IMR-90 (cell line): Measurements from ENCODE around the gene MAPK11. TPM values are rescaled to one million over a fixed set of nuclear protein-coding genes. Genes with fewer than 3 reads are reported as not detected.

ENCODE experiments used
- ATAC-seq: fragments of 200-7000 bp; cut with Tn5 transposase; 2 replicates; pipeline ENCODE4 v1.9.1; 2020; ENCODE audit warnings: low read depth, mild to moderate bottlenecking, moderate library complexity
- BruUV-seq: library from RNA; stranded (reverse); fragments of 400-500 nt; replicated peaks from 2 replicates; lab custom pipeline; 2021; lab: Mats Ljungman, UMichigan
- CTCF ChIA-PET: fragments of 300-600 bp; formaldehyde crosslinking; extraction: SDS; loops from one replicate; lab custom pipeline; 2021; ENCODE audit warnings: antibody characterized with exemption; lab: Yijun Ruan, JAX
- POLR2A ChIA-PET: fragments of 300-600 bp; sonication (Branson Sonifier 250); formaldehyde crosslinking; loops from one replicate; lab custom pipeline; 2022; ENCODE audit warnings: antibody characterized with exemption; ENCODE audit not compliant: unreplicated experiment; lab: Charles Lee
- DNase-seq: peaks from one replicate; pipeline ENCODE4 v3.0.0; 2013
- H2AFZ ChIP-seq: replicated peaks from 2 replicates; pipeline ENCODE3; 2013; ENCODE audit warnings: low read length, mild to moderate bottlenecking; ENCODE audit not compliant: poor library complexity
- H2AK5ac ChIP-seq: 2 replicates; pipeline ENCODE4 v1.6.1; 2013; ENCODE audit warnings: low read depth, low read length, inconsistent platforms
- H2AK9ac ChIP-seq: replicated peaks from 2 replicates; pipeline ENCODE3; 2013; ENCODE audit warnings: mild to moderate bottlenecking, low read depth, low read length, moderate library complexity; ENCODE audit not compliant: poor library complexity
- H2BK120ac ChIP-seq: 2 replicates; pipeline ENCODE4 v1.6.1; 2013; ENCODE audit warnings: low read depth, low read length, inconsistent platforms
- H2BK15ac ChIP-seq: 3 replicates; pipeline ENCODE4 v1.6.1; 2013; ENCODE audit warnings: low read depth, low read length, inconsistent platforms
- H2BK20ac ChIP-seq: 2 replicates; pipeline ENCODE4 v1.6.1; 2013; ENCODE audit warnings: low read depth, mild to moderate bottlenecking, inconsistent platforms, low read length, moderate library complexity
- H2BK5ac ChIP-seq: 2 replicates; pipeline ENCODE4 v1.6.1; 2013; ENCODE audit warnings: mild to moderate bottlenecking, low read depth, low read length, inconsistent platforms; ENCODE audit not compliant: poor library complexity, severe bottlenecking
- H3K14ac ChIP-seq: replicated peaks from 2 replicates; pipeline ENCODE4 v1.6.1; 2013; ENCODE audit warnings: low read depth, low read length, inconsistent platforms
- H3K18ac ChIP-seq: 2 replicates; pipeline ENCODE4 v1.6.1; 2013; ENCODE audit warnings: low read depth, low read length, control low read depth
- H3K23ac ChIP-seq: 2 replicates; pipeline ENCODE4 v1.6.1; 2013; ENCODE audit warnings: low read depth, low read length, inconsistent platforms
- H3K27ac ChIP-seq: 2 replicates; pipeline ENCODE4 v1.5.1; 2013; ENCODE audit warnings: mild to moderate bottlenecking, control low read depth, low read length; ENCODE audit not compliant: insufficient read depth
- H3K27me3 ChIP-seq: 2 replicates; pipeline ENCODE4 v1.6.1; 2013; ENCODE audit warnings: low read length; ENCODE audit not compliant: control insufficient read depth, insufficient read depth
- H3K36me3 ChIP-seq: 2 replicates; pipeline ENCODE4 v1.6.1; 2013; ENCODE audit warnings: low read length, mixed read lengths; ENCODE audit not compliant: control insufficient read depth, insufficient read depth
- H3K4ac ChIP-seq: 2 replicates; pipeline ENCODE4 v1.6.1; 2013; ENCODE audit warnings: low read depth, low read length, inconsistent platforms
- H3K4me1 ChIP-seq: 2 replicates; pipeline ENCODE4 v1.6.1; 2013; ENCODE audit warnings: low read length, mixed read lengths; ENCODE audit not compliant: control insufficient read depth, insufficient read depth
- H3K4me2 ChIP-seq: 2 replicates; pipeline ENCODE4 v1.6.1; 2013; ENCODE audit warnings: low read depth, mild to moderate bottlenecking, control low read depth, low read length, moderate library complexity
- H3K4me3 ChIP-seq: 2 replicates; pipeline ENCODE4 v1.5.1; 2013; ENCODE audit warnings: low read depth, mild to moderate bottlenecking, control low read depth, low read length, moderate library complexity; ENCODE audit not compliant: insufficient read depth
- H3K56ac ChIP-seq: 2 replicates; pipeline ENCODE4 v1.6.1; 2013; ENCODE audit warnings: low read length, inconsistent platforms; ENCODE audit not compliant: insufficient read depth; ENCODE audit errors: extremely low read depth
- H3K79me1 ChIP-seq, 2 experiments: 2 replicates each; pipeline ENCODE4 v1.6.1; 2013; ENCODE audit warnings: low read length in 2 of 2, inconsistent platforms in 1 of 2, low read depth in 1 of 2
- H3K9ac ChIP-seq: 2 replicates; pipeline ENCODE4 v1.6.1; 2013; ENCODE audit warnings: low read depth, low read length, control low read depth
- H3K9me1 ChIP-seq: 2 replicates; pipeline ENCODE4 v1.6.1; 2013; ENCODE audit warnings: low read length, inconsistent platforms; ENCODE audit not compliant: insufficient read depth
- H3K9me3 ChIP-seq: 2 replicates; pipeline ENCODE4 v1.6.1; 2013; ENCODE audit warnings: low read length; ENCODE audit not compliant: control insufficient read depth, insufficient read depth
- H4K20me1 ChIP-seq: 2 replicates; pipeline ENCODE4 v1.6.1; 2013; ENCODE audit warnings: low read length, inconsistent platforms; ENCODE audit not compliant: insufficient read depth
- H4K5ac ChIP-seq: 2 replicates; pipeline ENCODE4 v1.6.1; 2013; ENCODE audit warnings: mild to moderate bottlenecking, low read depth, low read length, control low read depth
- H4K8ac ChIP-seq, 2 experiments: 2 replicates each; pipeline ENCODE4 v1.6.1; 2013; ENCODE audit warnings: low read depth in 2 of 2, low read length in 2 of 2, control low read depth in 1 of 2, inconsistent platforms in 1 of 2
- H4K91ac ChIP-seq: 2 replicates; pipeline ENCODE4 v1.6.1; 2013; ENCODE audit warnings: low read depth, low read length, inconsistent platforms; ENCODE audit not compliant: insufficient read depth
- BHLHE40 ChIP-seq: fragments of 150-350 bp; IDR thresholded peaks from 2 replicates; pipeline ENCODE4 v1.6.1; 2016; ENCODE audit warnings: mild to moderate bottlenecking, low read depth, low read length
- CEBPB ChIP-seq: IDR thresholded peaks from 2 replicates; pipeline ENCODE4 v1.6.1; 2012; ENCODE audit warnings: low read depth, low read length, improper control_type of control experiment
- CTCF ChIP-seq: conservative IDR thresholded peaks from 2 replicates; pipeline ENCODE4 v1.5.1; 2012; ENCODE audit warnings: mild to moderate bottlenecking, low read depth, low read length, improper control_type of control experiment
- FOS ChIP-seq: fragments of 150-350 bp; IDR thresholded peaks from 2 replicates; pipeline ENCODE4 v1.6.1; 2016; ENCODE audit warnings: low read depth, low read length
- POLR2A ChIP-seq: IDR thresholded peaks from 2 replicates; pipeline ENCODE4 v1.6.1; 2012; ENCODE audit warnings: mild to moderate bottlenecking, low read depth, low read length
- RAD21 ChIP-seq: IDR thresholded peaks from 2 replicates; pipeline ENCODE4 v1.6.1; 2012; ENCODE audit warnings: low read length, improper control_type of control experiment
- WGBS, 2 experiments: methylation state at CpG; one replicate each; pipeline versions ENCODE4 v1.1.5 to v1.1.7; 2013; ENCODE audit warnings: missing lambda C conversion rate in 2 of 2; ENCODE audit not compliant: insufficient read length in 1 of 2; ENCODE audit errors: extremely low coverage in 2 of 2; 5-methylcytosine and 5-hydroxymethylcytosine counted together
- dilution Hi-C: fragments of 300-500 bp; cut with HindIII; formaldehyde crosslinking; loops from one replicate; pipeline ENCODE4 v1.14.3; 2018; ENCODE audit warnings: low sequenced_read_pairs; ENCODE audit not compliant: unreplicated experiment
- in situ Hi-C: fragments of 300-500 bp; cut with MboI; formaldehyde crosslinking; loops from 3 replicates; pipeline ENCODE4 v1.14.3; 2019; ENCODE audit warnings: low sequenced_read_pairs, inconsistent platforms, mixed read lengths
- intact Hi-C: fragments of 100-400 bp; cut with micrococcal nuclease; formaldehyde crosslinking; loops from 2 replicates; pipeline ENCODE4 v1.10.0; 2022
- polyA plus RNA-seq, 3 experiments: library from polyadenylated mRNA; depleted of rRNA; stranded (reverse); fragments of >200 nt; gene quantifications; 2 replicates each; pipeline ENCODE4 v1.2.3, GENCODE V29; 2012; ENCODE audit warnings: low replicate concordance in 1 of 3
- total RNA-seq: library from RNA; depleted of rRNA; stranded (reverse); fragments of >200 nt; gene quantifications from 2 replicates; pipeline ENCODE4 v1.2.3, GENCODE V29; 2012

MAPK11 gene
- total and polyA plus RNA-seq, 2 of the 4 experiments (the other 2 are of a cell fraction): 8.1 to 14.4 TPM

- ATAC-seq (no peak), DNase-seq (no peak)
- H3K4me2 ChIP-seq: no peak overlapping the region
- in situ Hi-C loops: no loop called here
- no peak overlapping the region for H3K4me3 ChIP-seq
- no peak overlapping the region for H3K18ac ChIP-seq
- ChIA-PET CTCF (no interaction called here), POLR2A (no interaction called here)
- H3K4me1 ChIP-seq: no peaks in the 10 kb centered on the region
- TF ChIP-seq BHLHE40 (no peak), RAD21 (no peak), POLR2A (no peak), CEBPB (no peak), CTCF (no peak), FOS (no peak)
- no peak overlapping the region for H3K23ac ChIP-seq
- peaks cover 5% of the 10 kb centered on the region for H3K9me1 ChIP-seq
- H2AK5ac ChIP-seq: no peak overlapping the region
- WGBS, 2 experiments: 92% methylated on average over 13 of the region's 16 CpGs; no CpG with 5 or more reads in 1 of the 2 experiments
- H3K56ac ChIP-seq: no peak overlapping the region
- no TSS peak for BruUV-seq
- no peak overlapping the region for H2BK5ac ChIP-seq
- H3K4ac ChIP-seq: no peak overlapping the region
- dilution Hi-C loops: no loop called here
- peaks cover 47% of the 10 kb centered on the region for H3K36me3 ChIP-seq
- no peak overlapping the region for H3K27ac ChIP-seq
- no peak overlapping the region for H2AFZ ChIP-seq
- H2AK9ac ChIP-seq: no peak overlapping the region
- H3K14ac ChIP-seq: no peak overlapping the region
- no peak overlapping the region for H3K9ac ChIP-seq
- H4K91ac ChIP-seq: no peak overlapping the region
- intact Hi-C loops: no loop called here
- H4K5ac ChIP-seq: no peak overlapping the region
- H2BK20ac ChIP-seq: no peak overlapping the region
- H2BK15ac ChIP-seq: no peak overlapping the region
- H2BK120ac ChIP-seq: no peak overlapping the region
- H3K9me3 ChIP-seq: no peaks in the 10 kb centered on the region
- H3K27me3 ChIP-seq: no peaks in the 10 kb centered on the region
- H4K8ac ChIP-seq: no peak overlapping the region
- peaks cover 3 to 29% of the 10 kb centered on the region in 2 experiments; a peak in 2 of 4 replicates for H3K79me1 ChIP-seq
- H4K20me1 ChIP-seq: peaks cover 10% of the 10 kb centered on the region
Observed at GRCh38 chr22:50229370-50229769, 40.8 kb downstream of the MAPK11 start.
